Skeletal muscle tissue (tissue), 4 donors: ENCODE measurements around the gene ALDH3A2. TPM values are rescaled to one million over a fixed set of nuclear protein-coding genes. Genes with fewer than 3 reads are reported as not detected.
"Not testable (repeated sequence)": the region's sequence is repeated elsewhere in the genome, so short reads cannot be mapped to it uniquely, and the experiment has no call there.

Experiments
- H3K27ac ChIP-seq: one replicate; pipeline ENCODE4 v1.7.0; 2013; ENCODE audit warnings: mild to moderate bottlenecking, low read depth, low read length, inconsistent platforms
- H3K27me3 ChIP-seq, 3 donors: one replicate each; pipeline ENCODE4 v1.7.0; 2013; ENCODE audit warnings: low read length in 3 of 3; ENCODE audit not compliant: control insufficient read depth in 3 of 3, insufficient read depth in 3 of 3
- H3K36me3 ChIP-seq, 3 donors: one replicate each; pipeline ENCODE4 v1.7.0; 2013; ENCODE audit warnings: low read length in 3 of 3; ENCODE audit not compliant: control insufficient read depth in 3 of 3, insufficient read depth in 3 of 3
- H3K4me1 ChIP-seq, 3 donors: one replicate each; pipeline ENCODE4 v1.7.0; 2013; ENCODE audit warnings: low read length in 3 of 3, mild to moderate bottlenecking in 3 of 3; ENCODE audit not compliant: control insufficient read depth in 3 of 3, insufficient read depth in 3 of 3
- H3K4me3 ChIP-seq, 3 donors: one replicate each; pipeline ENCODE4 v1.7.0; 2013; ENCODE audit warnings: low read length in 3 of 3
- H3K9ac ChIP-seq, 3 donors: one replicate each; pipeline ENCODE4 v1.7.0; 2013; ENCODE audit warnings: low read length in 3 of 3, mild to moderate bottlenecking in 3 of 3, moderate library complexity in 2 of 3, low read depth in 1 of 3
- H3K9me3 ChIP-seq, 3 donors: one replicate each; pipeline ENCODE4 v1.7.0; 2013; ENCODE audit warnings: low read length in 3 of 3; ENCODE audit not compliant: control insufficient read depth in 3 of 3
- total RNA-seq: library from RNA; depleted of rRNA; stranded (reverse); fragments of >200 nt; gene quantifications from one replicate; pipeline ENCODE4 v1.2.3, GENCODE V29; 2014
- donor health status: Osteomylitis.

Gene ALDH3A2
- total RNA-seq, 1 donor from 2014 or later = 63.7 TPM

GRCh38 chr17:19673623-19674022, 25.1 kb downstream of the ALDH3A2 start:
- H3K4me3 ChIP-seq = no peak overlapping the region
- H3K9ac ChIP-seq = no peak overlapping the region
- H3K4me1 ChIP-seq = peaks cover 9 to 18% (median 12%) of the 10 kb centered on the region in 3 donors
- H3K27me3 ChIP-seq = no peaks in the 10 kb centered on the region
- no peak overlapping the region for H3K27ac ChIP-seq
- H3K36me3 ChIP-seq = peaks cover 16 to 50% (median 20%) of the 10 kb centered on the region in 3 donors
- H3K9me3 ChIP-seq = no peaks in the 10 kb centered on the region

- peaks cover 17 to 46% (median 20%) of the 10 kb centered on the region in 3 donors for H3K36me3 ChIP-seq
- no peaks in the 10 kb centered on the region for H3K27me3 ChIP-seq
- no peak overlapping the region for H3K27ac ChIP-seq
- no peak overlapping the region for H3K9ac ChIP-seq
- H3K4me3 ChIP-seq = no peak overlapping the region
- H3K9me3 ChIP-seq = no peaks in the 10 kb centered on the region
- H3K4me1 ChIP-seq = peaks cover 5 to 14% (median 13%) of the 10 kb centered on the region in 3 donors
These were observed 28.3 kb downstream of the ALDH3A2 start for GRCh38 chr17:19676896-19677295.

- Histone ChIP-seq H3K27me3 (no peaks in the 10 kb centered on the region), H3K27ac (no peak overlapping the region), H3K36me3 (peaks cover 17 to 43% (median 20%) of the 10 kb centered on the region in 3 donors), H3K9me3 (no peaks in the 10 kb centered on the region), H3K4me3 (no peak overlapping the region), H3K4me1 (peaks cover 0 to 7% (median 7%) of the 10 kb centered on the region in 3 donors), H3K9ac (no peak overlapping the region)
These were observed 29.3 kb downstream of the ALDH3A2 start for GRCh38 chr17:19677736-19678379.

- H3K27ac ChIP-seq = no peak overlapping the region
- peaks cover 0 to 7% (median 7%) of the 10 kb centered on the region in 3 donors for H3K4me1 ChIP-seq
- H3K9me3 ChIP-seq = no peaks in the 10 kb centered on the region
- H3K36me3 ChIP-seq = peaks cover 17 to 39% (median 20%) of the 10 kb centered on the region in 3 donors
- H3K27me3 ChIP-seq = no peaks in the 10 kb centered on the region
- H3K9ac ChIP-seq = no peak overlapping the region
- H3K4me3 ChIP-seq = no peak overlapping the region
These were observed 30.3 kb downstream of the ALDH3A2 start for GRCh38 chr17:19678581-19679453.

- Histone ChIP-seq H3K27me3 (no peaks in the 10 kb centered on the region), H3K27ac (no peak overlapping the region), H3K4me1 (peaks cover 0 to 7% (median 7%) of the 10 kb centered on the region in 3 donors), H3K9me3 (no peaks in the 10 kb centered on the region), H3K4me3 (no peak overlapping the region), H3K9ac (no peak overlapping the region), H3K36me3 (peaks cover 2 to 11% (median 6%) of the 10 kb centered on the region in 3 donors)
These were observed 34.6 kb downstream of the ALDH3A2 start for GRCh38 chr17:19683117-19683516.

GRCh38 chr17:19684909-19685580, 36.5 kb downstream of the ALDH3A2 start:
- not testable (repeated sequence) for H3K4me3 ChIP-seq, H3K27me3 ChIP-seq, H3K4me1 ChIP-seq

GRCh38 chr17:19686400-19687090, 38.0 kb downstream of the ALDH3A2 start:
- H3K4me3 ChIP-seq = no peak overlapping the region
- peaks cover 0 to 1% (median 0%) of the 10 kb centered on the region in 3 donors for H3K36me3 ChIP-seq
- no peaks in the 10 kb centered on the region for H3K27me3 ChIP-seq
- H3K9me3 ChIP-seq = no peaks in the 10 kb centered on the region
- no peak overlapping the region for H3K9ac ChIP-seq
- no peak overlapping the region for H3K27ac ChIP-seq
- peaks cover 0 to 2% (median 2%) of the 10 kb centered on the region in 3 donors for H3K4me1 ChIP-seq

More at GRCh38 chr17:19684909-19685580, 36.5 kb downstream of the ALDH3A2 start:
- not testable (repeated sequence) for H3K9me3 ChIP-seq, H3K36me3 ChIP-seq, H3K9ac ChIP-seq, H3K27ac ChIP-seq

- Histone ChIP-seq H3K27ac (no peak overlapping the region), H3K4me3 (no peak overlapping the region), H3K9ac (no peak overlapping the region), H3K9me3 (no peaks in the 10 kb centered on the region), H3K4me1 (peaks cover 11 to 13% (median 12%) of the 10 kb centered on the region in 3 donors), H3K27me3 (no peaks in the 10 kb centered on the region), H3K36me3 (no peaks in the 10 kb centered on the region)
These were observed 53.7 kb downstream of the ALDH3A2 start for GRCh38 chr17:19702217-19702641.

- Histone ChIP-seq H3K9me3 (no peaks in the 10 kb centered on the region), H3K4me1 (peaks cover 11 to 13% (median 12%) of the 10 kb centered on the region in 3 donors), H3K4me3 (no peak overlapping the region), H3K36me3 (no peaks in the 10 kb centered on the region), H3K9ac (no peak overlapping the region), H3K27ac (no peak overlapping the region), H3K27me3 (no peaks in the 10 kb centered on the region)
These were observed 54.7 kb downstream of the ALDH3A2 start for GRCh38 chr17:19703106-19703827.
